ENCODE results near the gene EFEMP2.

EFEMP2 gene

GRCh38 chr11:65862941-65863888 lies 9.4 kb downstream of the EFEMP2 start:
- in situ Hi-C loops (cut with HindIII; ENCODE audit: low pct_ligation_motif_present, low sequenced_read_pairs): no loop called here
- no peaks in the 10 kb centered on the region for H3K27me3 ChIP-seq (replicated peaks)
- H3K4me3 ChIP-seq (ENCODE audit: low read depth, low read length): no peak overlapping the region
- peaks cover 55% of the 10 kb centered on the region for H3K36me3 ChIP-seq (replicated peaks)
- no peak for TF ChIP-seq CTCF (IDR thresholded peaks at IDR 0.05; ENCODE audit: low read depth, low read length, missing control alignments)
- H3K27ac ChIP-seq: no peak overlapping the region
- no peak for DNase-seq

GRCh38 chr11:65862191-65862735 lies 10.3 kb downstream of the EFEMP2 start:
- no peak for TF ChIP-seq CTCF (IDR thresholded peaks at IDR 0.05; ENCODE audit: low read depth, low read length, missing control alignments)
- Histone ChIP-seq H3K27me3 (replicated peaks) (no peaks in the 10 kb centered on the region), H3K27ac (no peak overlapping the region), H3K36me3 (replicated peaks) (peaks cover 47% of the 10 kb centered on the region), H3K4me3 (ENCODE audit: low read depth, low read length) (no peak overlapping the region)
- in situ Hi-C loops (cut with HindIII; ENCODE audit: low pct_ligation_motif_present, low sequenced_read_pairs): no loop called here
- DNase-seq: no peak

- in situ Hi-C loops (cut with HindIII; ENCODE audit: low pct_ligation_motif_present, low sequenced_read_pairs): no loop called here
- no peak for TF ChIP-seq CTCF (IDR thresholded peaks at IDR 0.05; ENCODE audit: low read depth, low read length, missing control alignments)
- H3K4me3 ChIP-seq (ENCODE audit: low read depth, low read length): peak overlapping the region; percentile 89
- peak overlapping the region; percentile 93 for H3K27ac ChIP-seq
- H3K36me3 ChIP-seq (replicated peaks): peaks cover 48% of the 10 kb centered on the region
- DNase-seq: no peak
- no peaks in the 10 kb centered on the region for H3K27me3 ChIP-seq (replicated peaks)
Measured at GRCh38 chr11:65861533-65862183, 10.9 kb downstream of the EFEMP2 start.

- Histone ChIP-seq H3K4me3 (ENCODE audit: low read depth, low read length) (peak overlapping the region; percentile 89), H3K27ac (peak overlapping the region; percentile 93), H3K27me3 (replicated peaks) (no peaks in the 10 kb centered on the region), H3K36me3 (replicated peaks) (peaks cover 53% of the 10 kb centered on the region)
- DNase-seq: no peak
- in situ Hi-C loops (cut with HindIII; ENCODE audit: low pct_ligation_motif_present, low sequenced_read_pairs): no loop called here
- TF ChIP-seq CTCF (IDR thresholded peaks at IDR 0.05; ENCODE audit: low read depth, low read length, missing control alignments): no peak
Measured at GRCh38 chr11:65861165-65861505, 11.5 kb downstream of the EFEMP2 start.

- peak; percentile 90 for TF ChIP-seq CTCF (IDR thresholded peaks at IDR 0.05; ENCODE audit: low read depth, low read length, missing control alignments)
- in situ Hi-C loops (cut with HindIII; ENCODE audit: low pct_ligation_motif_present, low sequenced_read_pairs): no loop called here
- Histone ChIP-seq H3K36me3 (replicated peaks) (peaks cover 53% of the 10 kb centered on the region), H3K4me3 (ENCODE audit: low read depth, low read length) (peak within 1 kb of the TSS; percentile 89), H3K27ac (peak within 1 kb of the TSS; percentile 93), H3K27me3 (replicated peaks) (no peaks in the 10 kb centered on the region)
- peak; percentile 96 for DNase-seq
Measured at GRCh38 chr11:65860278-65861164, 12.1 kb downstream of the EFEMP2 start, which contains the start of gene MUS81. Gene MUS81, plus strand, starts transcription at chr11:65860433. Its CDS starts 321 bp downstream, at chr11:65860754.
